H1 (cell line): ENCODE results near the gene CD59.

Experiments
- BACH1 ChIP-seq: IDR thresholded peaks from 2 replicates; pipeline ENCODE4 v1.6.1; 2012; ENCODE audit warnings: low read length, improper control_type of control experiment
- CTCF ChIP-seq, 3 experiments: IDR thresholded peaks; 1 replicate in 2 of 3; 2 replicates in 1 of 3; pipeline versions ENCODE4 v1.5.1 to v1.6.1; 2011; ENCODE audit warnings: low read length in 3 of 3, mild to moderate bottlenecking in 3 of 3, inconsistent platforms in 2 of 3, low read depth in 1 of 3, moderate library complexity in 1 of 3; ENCODE audit not compliant: insufficient read depth in 1 of 3; ENCODE audit errors: control extremely low read depth in 1 of 3
- EZH2 ChIP-seq: fragments of 200-600 bp; sonication (generic); IDR thresholded peaks from 2 replicates; pipeline ENCODE4 v1.7.1; 2012; ENCODE audit warnings: low read depth, mild to moderate bottlenecking, moderate library complexity, low read length, inconsistent platforms; ENCODE audit not compliant: severe bottlenecking
- HDAC6 ChIP-seq: IDR thresholded peaks from one replicate; pipeline ENCODE4 v1.7.1; 2012; ENCODE audit warnings: low read depth, mild to moderate bottlenecking, inconsistent platforms, low read length, moderate library complexity
- KDM1A ChIP-seq: fragments of 200-600, 300-600 bp; sonication (generic); IDR thresholded peaks from 2 replicates; pipeline ENCODE4 v1.7.1; 2016; ENCODE audit warnings: mild to moderate bottlenecking, low read length, borderline replicate concordance
- KDM5A ChIP-seq: fragments of 200-600 bp; IDR thresholded peaks from 2 replicates; pipeline ENCODE4 v1.7.1; 2012; ENCODE audit warnings: mild to moderate bottlenecking, low read length, inconsistent platforms, mixed read lengths
- MAX ChIP-seq: IDR thresholded peaks from 2 replicates; pipeline ENCODE4 v1.6.1; 2012; ENCODE audit warnings: inconsistent platforms
- POLR2A ChIP-seq, 2 experiments: IDR thresholded peaks; 1 replicate in 1 of 2; 2 replicates in 1 of 2; pipeline ENCODE4 v1.6.1; 2011; ENCODE audit warnings: low read depth in 2 of 2, low read length in 2 of 2, mild to moderate bottlenecking in 2 of 2; ENCODE audit errors: control extremely low read depth in 1 of 2
- POLR2AphosphoS5 ChIP-seq: IDR thresholded peaks from 2 replicates; pipeline ENCODE4 v1.6.1; 2011; ENCODE audit warnings: low read depth, low read length
- RBBP5 ChIP-seq: IDR thresholded peaks from 2 replicates; pipeline ENCODE4 v1.7.1; 2012; ENCODE audit warnings: low read depth, mild to moderate bottlenecking, inconsistent platforms, low read length, moderate library complexity, borderline replicate concordance
- SRF ChIP-seq: IDR thresholded peaks from 2 replicates; pipeline ENCODE4 v1.6.1; 2011; ENCODE audit warnings: mild to moderate bottlenecking, low read depth, low read length, moderate library complexity
- ZNF274 ChIP-seq: IDR thresholded peaks from 2 replicates; pipeline ENCODE4 v1.7.0; 2012; ENCODE audit warnings: low read length, borderline replicate concordance; ENCODE audit errors: extremely low read depth

GRCh38 chr11:33751878-33752277 is 15.7 kb upstream of the CD59 start:
- TF ChIP-seq RBBP5, result no peak
- no peak for TF ChIP-seq POLR2A (IDR thresholded peaks at IDR 0.05; ENCODE audit: control extremely low read depth in 1 of 2, low read depth in 2 of 2, low read length in 2 of 2)
- TF ChIP-seq SRF, result no peak
- no peak for TF ChIP-seq BACH1
- TF ChIP-seq CTCF (IDR thresholded peaks at IDR 0.05; ENCODE audit: control extremely low read depth in 1 of 3, insufficient read depth in 1 of 3, low read depth in 1 of 3, low read length in 3 of 3), result no peak
- TF ChIP-seq KDM5A, result no peak
- no peak for TF ChIP-seq EZH2
- no peak for TF ChIP-seq KDM1A
- no peak for TF ChIP-seq POLR2AphosphoS5
- no peak for TF ChIP-seq ZNF274
- TF ChIP-seq HDAC6, result no peak
- no peak for TF ChIP-seq MAX
